ENCODE measurements around the gene ROPN1L. TPM values are rescaled to one million over a fixed set of nuclear protein-coding genes. Genes with fewer than 3 reads are reported as not detected.

The ROPN1L gene
- total RNA-seq, 1 experiment from 2014 or later = 0.66 TPM

DNA sequence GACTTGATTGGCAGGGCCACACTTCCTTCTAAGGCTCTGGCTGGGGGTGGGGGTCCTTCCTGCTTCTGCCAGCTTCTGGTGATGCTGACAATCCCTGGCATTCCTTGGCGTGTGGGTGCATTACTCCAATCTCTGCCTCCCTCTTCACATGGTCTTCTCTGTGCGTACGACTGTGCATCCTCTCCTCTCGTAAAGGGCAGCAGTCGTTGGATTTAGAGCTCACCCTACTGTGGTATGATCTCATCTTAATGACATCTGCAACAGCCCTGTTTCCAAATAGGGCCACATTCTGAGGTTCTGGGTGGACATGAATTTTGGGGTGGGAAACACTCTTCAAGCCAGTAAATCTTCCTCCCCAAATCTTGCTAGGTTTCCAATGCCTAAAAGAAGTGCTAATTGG lies 36.8 kb downstream of the ROPN1L start:
- H3K27me3 ChIP-seq (ENCODE audit: insufficient read depth, low read length) = no peaks in the 10 kb centered on the region
- H3K9ac ChIP-seq (ENCODE audit: low read length) = no peak overlapping the region
- peaks cover 0 to 12% of the 10 kb centered on the region in 2 experiments; a peak in 2 of 4 replicates for H3K4me1 ChIP-seq (ENCODE audit: control insufficient read depth in 1 of 2, insufficient read depth in 2 of 2, low read length in 2 of 2)
- RAD21 ChIA-PET (ENCODE audit: low non-redundant PET in 1 of 2, low total read pairs in 2 of 2, uncharacterized antibody in 2 of 2, unreplicated experiment in 2 of 2) = no interaction called here
- no peaks in the 10 kb centered on the region for H3K36me3 ChIP-seq (ENCODE audit: control insufficient read depth in 1 of 2, insufficient read depth in 2 of 2, low read length in 2 of 2)
- H3K79me2 ChIP-seq (ENCODE audit: insufficient read depth, low read length) = no peaks in the 10 kb centered on the region
- no peaks in the 10 kb centered on the region for H4K20me1 ChIP-seq (ENCODE audit: insufficient read depth)
- peak overlapping the region; percentile 39; the same call in 1 of the 2 replicates for H3K4me2 ChIP-seq (ENCODE audit: low read length)
- no peak for TF ChIP-seq EGR1 (IDR thresholded peaks at IDR 0.05; ENCODE audit: low read depth)
- TF ChIP-seq EZH2 (IDR thresholded peaks at IDR 0.05) = no peak
- TF ChIP-seq CEBPB (IDR thresholded peaks at IDR 0.05; ENCODE audit: low read depth) = no peak
- TF ChIP-seq POLR2AphosphoS5 (IDR thresholded peaks at IDR 0.05; ENCODE audit: low read depth, low read length) = no peak
- no peak for TF ChIP-seq JUND (IDR thresholded peaks at IDR 0.05)
- TF ChIP-seq, protein P1, sequence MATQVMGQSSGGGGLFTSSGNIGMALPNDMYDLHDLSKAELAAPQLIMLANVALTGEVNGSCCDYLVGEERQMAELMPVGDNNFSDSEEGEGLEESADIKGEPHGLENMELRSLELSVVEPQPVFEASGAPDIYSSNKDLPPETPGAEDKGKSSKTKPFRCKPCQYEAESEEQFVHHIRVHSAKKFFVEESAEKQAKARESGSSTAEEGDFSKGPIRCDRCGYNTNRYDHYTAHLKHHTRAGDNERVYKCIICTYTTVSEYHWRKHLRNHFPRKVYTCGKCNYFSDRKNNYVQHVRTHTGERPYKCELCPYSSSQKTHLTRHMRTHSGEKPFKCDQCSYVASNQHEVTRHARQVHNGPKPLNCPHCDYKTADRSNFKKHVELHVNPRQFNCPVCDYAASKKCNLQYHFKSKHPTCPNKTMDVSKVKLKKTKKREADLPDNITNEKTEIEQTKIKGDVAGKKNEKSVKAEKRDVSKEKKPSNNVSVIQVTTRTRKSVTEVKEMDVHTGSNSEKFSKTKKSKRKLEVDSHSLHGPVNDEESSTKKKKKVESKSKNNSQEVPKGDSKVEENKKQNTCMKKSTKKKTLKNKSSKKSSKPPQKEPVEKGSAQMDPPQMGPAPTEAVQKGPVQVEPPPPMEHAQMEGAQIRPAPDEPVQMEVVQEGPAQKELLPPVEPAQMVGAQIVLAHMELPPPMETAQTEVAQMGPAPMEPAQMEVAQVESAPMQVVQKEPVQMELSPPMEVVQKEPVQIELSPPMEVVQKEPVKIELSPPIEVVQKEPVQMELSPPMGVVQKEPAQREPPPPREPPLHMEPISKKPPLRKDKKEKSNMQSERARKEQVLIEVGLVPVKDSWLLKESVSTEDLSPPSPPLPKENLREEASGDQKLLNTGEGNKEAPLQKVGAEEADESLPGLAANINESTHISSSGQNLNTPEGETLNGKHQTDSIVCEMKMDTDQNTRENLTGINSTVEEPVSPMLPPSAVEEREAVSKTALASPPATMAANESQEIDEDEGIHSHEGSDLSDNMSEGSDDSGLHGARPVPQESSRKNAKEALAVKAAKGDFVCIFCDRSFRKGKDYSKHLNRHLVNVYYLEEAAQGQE (IDR thresholded peaks at IDR 0.05; ENCODE audit: low read depth) = no peak
- TF ChIP-seq YY1 (IDR thresholded peaks at IDR 0.05; ENCODE audit: extremely low read depth, insufficient replicate concordance, low read depth, low read length) = no peak
- TF ChIP-seq EZH2phosphoT487 (IDR thresholded peaks at IDR 0.05; ENCODE audit: borderline replicate concordance) = no peak
- TF ChIP-seq ZFX (IDR thresholded peaks at IDR 0.05) = no peak
- no peak for TF ChIP-seq RAD21 (IDR thresholded peaks at IDR 0.05; ENCODE audit: low read depth)
- H3K9me3 ChIP-seq (ENCODE audit: control insufficient read depth in 1 of 2, insufficient read depth in 1 of 2, low read depth in 1 of 2, low read length in 2 of 2) = no peaks in the 10 kb centered on the region
- H3K9me2 ChIP-seq (ENCODE audit: insufficient read depth) = no peaks in the 10 kb centered on the region
- H3K27ac ChIP-seq (ENCODE audit: low read depth, low read length) = no peak overlapping the region
- intact Hi-C loops (cut with micrococcal nuclease) = no loop called here
- CTCF ChIA-PET = no interaction called here
- ATAC-seq (no peak), DNase-seq (ENCODE audit: low read depth, low spot score) (no peak)
- H3K4me3 ChIP-seq (replicated peaks in 1 of 2; ENCODE audit: low read depth in 1 of 2, low read length in 2 of 2) = no peak overlapping the region
- POLR2A ChIA-PET = no interaction called here
- BruUV-seq (replicated peaks) = no TSS peak
- H2AFZ ChIP-seq (ENCODE audit: low read depth, low read length, poor library complexity, severe bottlenecking) = no peak overlapping the region

Measured in HCT116 (cell line).